Transverse colon (tissue), 4 donors: Measurements from ENCODE around the gene CRTC3. TPM values are rescaled to one million over a fixed set of nuclear protein-coding genes. Genes with fewer than 3 reads are reported as not detected.

ENCODE experiments used
- DNase-seq: peaks from one replicate; pipeline ENCODE4 v3.0.0-alpha.2; 2019
- H3K27ac ChIP-seq, 4 donors: fragments of 200-600 bp; sonication (generic); 2 replicates each; pipeline ENCODE4 v1.5.1; 2016 to 2018; ENCODE audit warnings: inconsistent platforms in 4 of 4
- H3K27me3 ChIP-seq: fragments of 200-600 bp; sonication (generic); 2 replicates; pipeline ENCODE4 v1.5.1; 2017; ENCODE audit warnings: inconsistent platforms
- H3K36me3 ChIP-seq, 4 donors: fragments of 200-600 bp; sonication (generic); 2 replicates each; pipeline ENCODE4 v1.5.1; 2017 to 2019; ENCODE audit warnings: inconsistent platforms in 4 of 4
- H3K4me1 ChIP-seq, 4 donors: fragments of 200-600 bp; sonication (generic); 2 replicates each; pipeline ENCODE4 v1.5.1; 2017 to 2020; ENCODE audit warnings: inconsistent platforms in 4 of 4
- H3K4me3 ChIP-seq, 4 donors: fragments of 200-600 bp; sonication (generic); 1 replicate in 1 of 4; 2 replicates in 3 of 4; pipeline versions ENCODE4 v1.5.1 to v1.6.1; 2017 to 2019; ENCODE audit warnings: inconsistent platforms in 4 of 4
- H3K9me3 ChIP-seq, 2 donors: fragments of 200-600 bp; sonication (generic); 2 replicates each; pipeline ENCODE4 v1.5.1; 2017 to 2019; ENCODE audit warnings: inconsistent platforms in 2 of 2
- EP300 ChIP-seq: sonication (generic); formaldehyde crosslinking; IDR thresholded peaks from one replicate; pipeline ENCODE4 v1.6.1; 2017; ENCODE audit warnings: antibody characterized with exemption, low read depth
- POLR2A ChIP-seq: fragments of 450-650 bp; IDR thresholded peaks from one replicate; pipeline ENCODE4 v1.6.1; 2016; ENCODE audit warnings: antibody characterized with exemption, mild to moderate bottlenecking, moderate library complexity
- POLR2AphosphoS5 ChIP-seq, 3 donors: sonication (generic); formaldehyde crosslinking; IDR thresholded peaks; one replicate each; pipeline ENCODE4 v1.6.1; 2016; ENCODE audit warnings: antibody characterized with exemption in 3 of 3
- WGBS, 2 donors: methylation state at CpG; one replicate each; pipeline ENCODE4 v1.1.5; 2018; ENCODE audit warnings: low coverage in 1 of 2; 5-methylcytosine and 5-hydroxymethylcytosine counted together
- in situ Hi-C, 4 donors: fragments of 200-750 bp; cut with MboI; loops; one replicate each; pipeline versions ENCODE4 v1.15.0 to v1.15.1; 2017; ENCODE audit warnings: low sequenced_read_pairs in 3 of 4, low pct_ligation_motif_present in 1 of 4, low pct_unique_long_range_greater_than_20kb in 1 of 4
- intact Hi-C: fragments of 100-400 bp; cut with DNase I; formaldehyde crosslinking; loops from one replicate; pipeline ENCODE4 v1.15.1; 2023; ENCODE audit warnings: low total_unique reads
- total RNA-seq, 4 donors: library from RNA; depleted of rRNA; stranded (reverse); fragments of >200 nt; gene quantifications; one replicate each; pipeline ENCODE4 v1.1.0, GENCODE V29; 2016
- TF ChIP-seq, protein P1 (sequence below), 5 experiments: fragments of 200-600 bp in 3 of 5; fragments of 450-650 bp in 2 of 5; sonication (generic) in 3 of 5; IDR thresholded peaks; 1 replicate in 2 of 5; 2 replicates in 3 of 5; pipeline ENCODE4 v1.5.1; 2016 to 2017; ENCODE audit warnings: antibody characterized with exemption in 5 of 5, inconsistent platforms in 3 of 5, mild to moderate bottlenecking in 2 of 5, moderate library complexity in 1 of 5

CRTC3 gene
- total RNA-seq, 4 donors from 2014 or later = 23.0 to 35.9 (median 24.1) TPM

DNA sequence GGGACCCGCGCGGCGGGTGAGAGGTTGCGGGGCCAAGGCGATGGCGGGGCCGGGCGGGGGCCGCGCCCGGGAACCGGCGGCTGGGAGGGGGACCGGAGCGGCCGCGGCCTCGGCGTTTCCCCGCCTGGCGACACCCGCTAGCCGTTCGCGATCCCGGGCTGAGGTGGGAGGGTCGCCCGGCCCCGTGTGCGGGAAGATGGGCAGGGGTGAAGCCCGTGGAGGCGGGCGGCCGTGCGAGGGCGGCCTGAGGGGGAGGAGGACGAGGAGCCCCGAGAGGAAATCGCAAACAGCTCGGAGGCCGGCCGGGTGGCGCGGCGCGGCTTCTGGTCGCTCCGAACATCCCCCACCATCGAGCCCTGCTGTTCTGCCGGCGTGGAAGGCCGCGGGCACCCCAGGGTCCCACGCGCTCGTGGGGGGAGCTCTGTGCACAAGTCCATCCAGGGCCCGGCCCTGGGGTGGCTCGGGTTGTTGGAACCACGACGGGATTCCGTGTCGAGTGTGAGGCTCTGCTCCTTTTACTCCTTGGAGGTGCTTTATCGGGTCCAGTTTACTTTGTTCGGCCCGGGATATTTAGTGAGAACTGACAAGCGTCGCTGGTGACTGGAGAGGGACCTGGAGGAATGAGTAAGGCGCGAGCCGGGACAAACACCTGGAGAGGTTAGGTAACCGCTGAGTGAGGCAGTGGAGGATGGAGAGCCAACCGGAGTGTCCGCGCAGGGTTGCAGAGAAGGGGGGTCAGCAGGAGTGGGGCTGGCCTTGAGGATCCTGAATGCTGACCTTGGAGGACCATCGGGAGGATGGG is 728 bp downstream of the CRTC3 start:
- Histone ChIP-seq H3K27ac (peak overlapping the region; percentile 92 to 96 (median 94)), H3K27me3 (no peaks in the 10 kb centered on the region), H3K36me3 (no peaks in the 10 kb centered on the region), H3K4me1 (peaks cover 7 to 27% (median 17%) of the 10 kb centered on the region in 4 donors), H3K9me3 (no peaks in the 10 kb centered on the region), H3K4me3 (peak overlapping the region; percentile 66 to 84 (median 74))
- intact Hi-C loops = no loop called here
- 0% methylated on average over 5 to 66 of the region's 76 CpGs for WGBS, 2 donors
- in situ Hi-C loops = no loop called here
- DNase-seq = peak; percentile 57
- TF ChIP-seq POLR2A (no peak), POLR2AphosphoS5 (IDR thresholded peaks at IDR 0.05) (no peak), EP300 (no peak)
- TF ChIP-seq, protein P1, sequence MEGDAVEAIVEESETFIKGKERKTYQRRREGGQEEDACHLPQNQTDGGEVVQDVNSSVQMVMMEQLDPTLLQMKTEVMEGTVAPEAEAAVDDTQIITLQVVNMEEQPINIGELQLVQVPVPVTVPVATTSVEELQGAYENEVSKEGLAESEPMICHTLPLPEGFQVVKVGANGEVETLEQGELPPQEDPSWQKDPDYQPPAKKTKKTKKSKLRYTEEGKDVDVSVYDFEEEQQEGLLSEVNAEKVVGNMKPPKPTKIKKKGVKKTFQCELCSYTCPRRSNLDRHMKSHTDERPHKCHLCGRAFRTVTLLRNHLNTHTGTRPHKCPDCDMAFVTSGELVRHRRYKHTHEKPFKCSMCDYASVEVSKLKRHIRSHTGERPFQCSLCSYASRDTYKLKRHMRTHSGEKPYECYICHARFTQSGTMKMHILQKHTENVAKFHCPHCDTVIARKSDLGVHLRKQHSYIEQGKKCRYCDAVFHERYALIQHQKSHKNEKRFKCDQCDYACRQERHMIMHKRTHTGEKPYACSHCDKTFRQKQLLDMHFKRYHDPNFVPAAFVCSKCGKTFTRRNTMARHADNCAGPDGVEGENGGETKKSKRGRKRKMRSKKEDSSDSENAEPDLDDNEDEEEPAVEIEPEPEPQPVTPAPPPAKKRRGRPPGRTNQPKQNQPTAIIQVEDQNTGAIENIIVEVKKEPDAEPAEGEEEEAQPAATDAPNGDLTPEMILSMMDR (IDR thresholded peaks at IDR 0.05) = no peak

DNA sequence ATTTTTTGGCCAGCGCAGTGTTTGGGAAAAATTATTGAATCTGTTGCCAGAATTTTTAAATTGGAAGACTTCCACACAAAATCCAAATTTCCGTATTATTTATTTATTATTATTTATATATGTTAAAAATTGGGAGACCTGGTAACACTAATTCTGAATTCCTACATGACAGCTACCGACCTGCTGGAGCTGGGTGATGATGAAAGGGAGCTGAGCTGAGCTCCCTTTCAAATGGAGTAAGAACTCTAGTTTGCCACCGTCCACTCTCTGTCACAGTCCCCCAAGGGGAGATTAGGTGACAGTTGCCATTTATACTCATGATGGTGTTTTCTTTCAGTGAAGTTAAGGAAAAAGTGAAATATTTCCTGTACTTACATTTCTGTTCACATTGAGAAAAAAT is 1.4 kb downstream of the CRTC3 start:
- Histone ChIP-seq H3K27me3 (no peaks in the 10 kb centered on the region), H3K36me3 (no peaks in the 10 kb centered on the region), H3K9me3 (no peaks in the 10 kb centered on the region), H3K27ac (peak overlapping the region; percentile 92 to 96 (median 94)), H3K4me3 (peak overlapping the region; percentile 66 to 84 (median 74)), H3K4me1 (peaks cover 7 to 33% (median 22%) of the 10 kb centered on the region in 4 donors)
- in situ Hi-C loops = no loop called here
- intact Hi-C loops = no loop called here
- no peak for DNase-seq
- TF ChIP-seq EP300 (no peak), POLR2A (no peak), POLR2AphosphoS5 (IDR thresholded peaks at IDR 0.05) (no peak)
- TF ChIP-seq, protein P1 (IDR thresholded peaks at IDR 0.05) = no peak
- WGBS, 2 donors = 39 to 46% methylated on average over 3 to 4 of the region's 4 CpGs

DNA sequence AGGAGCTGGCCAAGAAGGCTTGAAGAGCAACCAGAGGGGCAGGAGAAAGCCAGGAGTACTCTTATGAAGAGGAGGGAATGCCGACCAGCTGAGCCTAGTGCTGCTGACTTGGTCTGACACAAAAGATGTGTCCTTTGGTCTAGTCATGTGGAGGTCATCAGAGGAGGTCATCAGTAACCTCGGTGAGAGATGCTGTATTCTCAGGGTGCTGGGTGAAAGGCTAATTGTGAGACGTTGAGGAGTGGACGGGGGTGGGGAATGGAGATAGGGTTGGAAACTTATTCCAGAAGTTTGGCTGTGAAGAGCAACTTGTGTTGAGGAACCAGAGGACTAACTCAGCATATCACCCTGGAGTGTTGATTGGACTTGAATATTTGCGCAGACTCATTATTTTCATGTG is 5.5 kb downstream of the CRTC3 start:
- 84 to 89% methylated on average over 4 to 5 of the region's 5 CpGs for WGBS, 2 donors
- in situ Hi-C loops = no loop called here
- Histone ChIP-seq H3K9me3 (no peaks in the 10 kb centered on the region), H3K27ac (no peak overlapping the region), H3K36me3 (no peaks in the 10 kb centered on the region), H3K4me3 (no peak overlapping the region), H3K4me1 (peaks cover 10 to 31% (median 16%) of the 10 kb centered on the region in 4 donors), H3K27me3 (no peaks in the 10 kb centered on the region)
- no peak for TF ChIP-seq POLR2AphosphoS5 (IDR thresholded peaks at IDR 0.05)
- no peak for TF ChIP-seq EP300
- TF ChIP-seq, protein P1 (IDR thresholded peaks at IDR 0.05) = no peak
- TF ChIP-seq POLR2A = no peak
- intact Hi-C loops = no loop called here
- DNase-seq = no peak

DNA sequence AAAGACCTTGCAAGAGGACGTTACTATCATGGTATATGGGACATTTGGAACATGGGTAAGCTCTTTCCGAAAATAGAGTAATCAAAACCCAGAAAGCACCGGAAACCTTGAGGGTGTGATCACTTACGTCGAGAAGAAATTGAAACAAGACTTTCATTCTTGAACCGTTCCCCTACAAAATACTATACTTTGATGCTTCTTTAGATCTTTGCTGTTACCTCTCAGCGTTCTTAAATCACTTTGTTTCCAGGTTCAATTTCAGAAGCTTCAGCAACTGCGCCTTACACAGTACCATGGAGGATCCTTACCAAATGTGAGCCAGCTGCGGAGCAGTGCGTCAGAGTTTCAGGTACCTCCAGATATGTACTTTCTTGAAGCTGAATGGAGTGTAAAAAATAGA is 10.1 kb downstream of the CRTC3 start:
- WGBS, 2 donors = 80 to 88% methylated on average over 10 of the region's 10 CpGs
- TF ChIP-seq POLR2A (no peak), POLR2AphosphoS5 (IDR thresholded peaks at IDR 0.05) (no peak), EP300 (no peak)
- TF ChIP-seq, protein P1 (IDR thresholded peaks at IDR 0.05) = no peak
- Histone ChIP-seq H3K4me1 (peaks cover 3 to 12% (median 7%) of the 10 kb centered on the region in 4 donors), H3K4me3 (no peak overlapping the region), H3K27ac (peak overlapping the region in 1 of 4 donors; percentile 29), H3K27me3 (no peaks in the 10 kb centered on the region), H3K36me3 (no peaks in the 10 kb centered on the region), H3K9me3 (no peaks in the 10 kb centered on the region)
- intact Hi-C loops = no loop called here
- in situ Hi-C loops = no loop called here
- DNase-seq = no peak
